GM18907 (cell line): ENCODE data around the gene CD58.
"Not testable (repeated sequence)": the region's sequence is repeated elsewhere in the genome, so short reads cannot be mapped to it uniquely, and the experiment has no call there.

Experiments used
- ATAC-seq: cut with Tn5 transposase; IDR thresholded peaks from one replicate; pipeline ENCODE4 v1.9.1; 2021; ENCODE audit warnings: mild to moderate bottlenecking, moderate library complexity; ENCODE audit not compliant: unreplicated experiment

Gene CD58, protein sequence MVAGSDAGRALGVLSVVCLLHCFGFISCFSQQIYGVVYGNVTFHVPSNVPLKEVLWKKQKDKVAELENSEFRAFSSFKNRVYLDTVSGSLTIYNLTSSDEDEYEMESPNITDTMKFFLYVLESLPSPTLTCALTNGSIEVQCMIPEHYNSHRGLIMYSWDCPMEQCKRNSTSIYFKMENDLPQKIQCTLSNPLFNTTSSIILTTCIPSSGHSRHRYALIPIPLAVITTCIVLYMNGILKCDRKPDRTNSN

DNA sequence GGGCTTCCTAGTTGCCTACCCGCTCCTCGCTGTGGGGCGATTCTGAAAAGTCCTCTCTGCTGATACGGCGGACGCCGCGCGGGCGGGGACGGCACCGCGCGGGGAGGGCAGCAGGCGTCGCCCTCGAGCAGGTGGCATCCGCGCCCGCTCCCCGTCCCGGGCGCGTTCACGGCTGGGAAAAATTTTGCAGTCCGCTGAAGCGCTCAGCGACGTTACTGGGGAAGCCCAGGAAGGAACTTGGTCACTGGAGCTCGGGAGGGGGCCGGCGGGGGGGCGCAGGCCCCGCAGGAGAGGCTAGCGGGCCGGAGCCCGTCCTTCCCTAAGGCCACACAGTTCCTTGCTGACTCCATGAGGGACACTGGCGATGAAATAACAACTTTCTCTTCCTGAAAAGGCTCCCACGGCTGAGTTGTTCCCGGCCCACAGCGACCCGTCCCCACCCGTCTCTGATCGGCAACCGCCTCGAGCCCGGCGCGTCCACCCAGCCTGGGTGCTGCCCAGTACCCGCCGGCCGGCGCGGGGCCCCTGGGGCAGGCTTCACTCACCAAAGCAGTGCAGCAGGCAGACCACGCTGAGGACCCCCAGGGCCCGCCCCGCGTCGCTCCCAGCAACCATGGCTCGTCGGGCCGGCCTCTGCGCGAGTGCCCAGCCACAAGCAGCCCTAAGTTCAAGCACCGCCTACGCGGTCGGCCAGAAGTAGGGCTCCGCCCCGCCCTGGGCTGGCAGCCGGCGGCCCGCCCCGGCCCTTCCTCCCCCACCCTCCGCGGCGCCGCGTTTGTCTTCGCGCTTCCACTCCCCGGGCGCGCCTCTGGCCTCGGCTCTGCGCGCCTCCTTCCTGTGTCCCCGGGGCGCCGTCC, at the start of gene CD58:
CD58 (minus strand) TSS at position 669 of the 857 bp plus-strand sequence; CDS start at position 615, 54 bp downstream.
- ATAC-seq: peak; percentile 71

DNA sequence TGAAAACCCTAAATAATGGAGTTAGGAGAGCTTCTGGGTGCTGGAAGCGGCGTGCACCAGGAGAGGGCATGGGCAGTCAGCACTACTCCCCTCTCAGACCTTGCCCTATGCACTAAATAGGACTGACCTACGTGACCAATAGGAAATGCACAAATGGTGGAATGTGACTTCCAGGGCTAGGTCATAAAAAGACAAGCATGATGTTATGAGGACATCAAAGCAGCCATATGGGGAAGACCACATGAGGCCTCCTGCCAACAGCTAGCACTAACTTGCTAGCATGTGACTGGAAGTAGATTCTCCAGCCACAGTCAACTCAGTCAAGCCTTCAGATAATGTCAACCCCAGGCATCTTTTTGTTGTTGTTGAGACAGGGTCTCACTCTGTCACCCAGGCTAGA, 49.6 kb upstream of the CD58 start:
- ATAC-seq: not testable (repeated sequence)

DNA sequence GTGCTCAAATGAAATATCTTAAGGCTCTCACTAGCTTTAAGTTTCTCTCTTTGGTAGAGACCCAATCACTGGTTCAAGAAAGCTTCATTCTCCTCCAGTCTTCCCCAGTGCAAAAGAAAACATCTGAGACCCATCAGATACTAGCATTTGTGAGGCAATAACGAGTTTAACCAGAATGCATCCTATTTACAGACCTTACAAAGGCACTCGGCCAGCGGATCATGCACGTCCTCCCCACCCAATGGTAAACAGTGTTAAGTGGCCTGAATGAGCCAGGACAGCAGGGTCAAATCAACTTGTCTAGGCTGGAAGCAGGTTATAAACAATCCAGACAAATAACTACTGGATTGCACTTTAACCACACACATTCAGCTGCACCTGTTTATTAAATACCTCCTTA, 48.3 kb upstream of the CD58 start:
- not testable (repeated sequence) for ATAC-seq

DNA sequence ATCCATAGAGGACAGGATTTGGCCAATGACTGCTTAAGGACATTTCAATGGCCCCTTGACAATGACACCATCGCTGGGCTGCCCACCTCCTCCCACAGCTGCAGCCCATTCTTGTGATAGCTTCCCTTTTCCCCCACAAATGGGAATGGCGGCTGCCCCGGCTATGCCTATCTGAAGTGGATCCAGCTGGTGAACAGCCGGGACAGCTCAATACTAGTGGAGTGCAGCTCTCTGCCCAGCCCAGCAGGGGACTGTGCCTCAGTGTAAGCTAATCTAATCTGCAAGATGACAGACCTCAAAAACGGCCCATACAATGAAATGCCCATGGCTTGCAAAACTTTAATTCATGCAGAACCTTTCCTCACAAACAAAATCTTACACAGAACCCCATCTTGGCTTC, 47.0 kb upstream of the CD58 start:
- not testable (repeated sequence) for ATAC-seq

DNA sequence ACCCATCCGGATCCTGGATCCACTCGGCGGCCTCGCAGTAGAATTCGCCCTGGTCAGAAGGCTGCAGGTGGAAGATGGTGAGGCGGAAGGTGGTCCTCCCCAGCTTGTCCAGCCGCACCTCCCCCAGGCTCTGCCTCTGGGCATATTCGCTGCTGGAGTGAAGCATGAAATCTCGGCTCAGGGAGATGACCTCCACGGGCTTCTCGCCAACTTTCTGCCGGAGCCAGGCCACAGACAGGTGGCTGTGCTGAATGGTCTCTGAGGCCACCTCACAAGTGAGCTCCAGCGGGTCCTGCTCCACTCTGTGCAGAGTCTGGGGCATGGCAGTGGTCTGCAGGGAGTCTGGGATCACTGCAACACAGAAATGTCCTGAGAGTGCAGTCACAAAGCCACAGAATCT, 43.0 kb upstream of the CD58 start:
- not testable (repeated sequence) for ATAC-seq

DNA sequence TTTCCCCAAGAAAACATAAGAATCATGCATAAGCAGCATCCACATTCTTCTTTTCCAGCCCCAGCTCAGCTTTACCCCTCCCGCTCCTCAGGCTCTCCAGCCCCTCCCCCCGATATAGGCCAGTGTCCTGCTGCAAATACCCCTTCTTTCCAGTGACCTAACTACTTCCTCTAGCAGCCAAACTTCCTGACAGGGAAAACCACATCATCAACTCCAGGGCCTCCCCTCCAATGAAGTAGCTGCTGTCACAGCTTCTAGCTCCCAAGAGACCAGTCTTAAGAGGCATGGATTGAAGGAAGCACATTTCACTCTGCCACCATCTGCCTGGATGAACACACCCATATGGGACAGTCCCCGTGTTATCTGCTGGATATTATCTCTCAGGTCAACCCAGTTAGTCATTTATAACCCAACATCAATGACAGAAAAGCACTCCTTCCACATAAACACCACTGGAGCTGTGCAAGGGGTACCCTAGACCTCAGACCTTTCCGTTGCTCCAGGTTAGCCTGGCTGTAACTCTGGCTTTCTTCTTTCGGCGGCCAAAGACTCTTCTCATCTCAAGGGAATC, 39.1 kb upstream of the CD58 start:
- not testable (repeated sequence) for ATAC-seq

DNA sequence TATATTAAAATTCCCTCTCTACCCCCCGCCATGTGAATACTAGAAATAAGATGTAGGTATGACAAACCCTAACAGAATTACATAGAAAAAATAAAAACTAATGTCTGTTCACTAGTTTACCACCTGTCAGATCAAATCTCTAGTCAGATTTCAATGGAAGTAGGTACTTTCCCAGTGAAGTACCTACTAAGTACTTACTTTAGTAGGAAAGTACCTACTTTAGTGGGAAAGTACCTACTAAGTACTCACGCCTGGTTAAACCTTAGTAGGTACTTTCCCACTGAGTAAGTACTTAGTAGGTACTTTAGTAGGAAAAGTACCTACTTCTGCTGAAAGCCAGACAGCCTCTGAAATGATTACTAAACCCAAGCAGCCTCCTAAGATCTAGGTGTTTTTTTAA, 38.0 kb upstream of the CD58 start:
- ATAC-seq: not testable (repeated sequence)

DNA sequence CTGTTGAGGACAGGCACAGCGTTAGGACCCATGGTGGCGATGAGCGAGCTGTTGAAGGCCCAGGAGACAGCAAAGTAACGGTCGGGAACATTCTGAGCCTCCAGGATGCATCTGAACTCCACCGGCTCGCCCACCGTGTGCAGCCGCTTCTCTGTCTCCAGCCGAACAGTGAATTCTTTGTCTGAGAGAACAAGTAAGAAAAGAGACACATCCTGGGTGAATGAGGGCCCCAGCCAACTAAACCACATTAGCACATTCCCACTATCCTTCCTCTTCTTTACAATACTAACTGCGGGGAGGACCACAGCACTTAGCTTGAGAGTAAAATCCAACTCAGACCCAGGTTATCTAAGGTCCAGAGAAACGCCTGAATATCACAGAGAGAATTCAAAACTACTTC, 37.3 kb upstream of the CD58 start:
- ATAC-seq: not testable (repeated sequence)

DNA sequence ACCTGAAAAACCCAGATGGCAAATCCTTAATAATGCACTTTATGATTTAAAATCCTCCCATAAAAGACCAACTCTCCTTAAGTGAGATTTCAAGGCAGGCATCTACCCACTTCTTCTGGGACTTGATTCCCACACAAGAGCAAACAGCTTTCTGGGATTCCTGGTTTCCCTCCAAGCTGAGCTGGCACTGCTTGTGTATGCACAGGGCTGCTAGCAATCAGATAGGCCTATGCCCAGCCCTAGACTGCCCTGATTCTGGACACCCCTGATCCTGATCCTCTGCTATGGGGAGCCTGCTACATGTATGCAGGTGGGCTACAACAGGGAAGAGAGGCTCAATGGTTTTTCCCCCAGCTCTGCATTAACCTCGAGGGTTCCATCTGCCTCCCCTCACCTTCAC, 36.6 kb upstream of the CD58 start:
- ATAC-seq: not testable (repeated sequence)

DNA sequence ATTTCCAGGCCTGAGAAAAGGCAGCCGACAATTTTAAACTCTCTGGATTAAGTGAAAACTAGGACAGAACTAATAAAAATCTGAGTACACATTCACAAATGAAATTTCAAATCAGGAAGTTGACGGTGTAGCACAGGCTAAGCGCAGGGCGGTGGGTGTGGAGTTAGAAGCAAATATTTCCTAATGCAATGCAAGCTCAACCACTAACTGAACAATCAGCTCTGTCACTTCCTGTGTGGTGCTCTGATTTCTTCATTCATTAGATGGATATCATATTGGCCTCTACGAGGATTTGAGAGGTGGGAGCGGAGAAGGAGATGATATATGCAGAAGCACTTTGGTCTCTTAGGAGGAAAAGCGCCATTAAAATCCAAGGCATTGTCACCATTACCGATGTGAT, 35.2 kb upstream of the CD58 start:
- not testable (repeated sequence) for ATAC-seq

DNA sequence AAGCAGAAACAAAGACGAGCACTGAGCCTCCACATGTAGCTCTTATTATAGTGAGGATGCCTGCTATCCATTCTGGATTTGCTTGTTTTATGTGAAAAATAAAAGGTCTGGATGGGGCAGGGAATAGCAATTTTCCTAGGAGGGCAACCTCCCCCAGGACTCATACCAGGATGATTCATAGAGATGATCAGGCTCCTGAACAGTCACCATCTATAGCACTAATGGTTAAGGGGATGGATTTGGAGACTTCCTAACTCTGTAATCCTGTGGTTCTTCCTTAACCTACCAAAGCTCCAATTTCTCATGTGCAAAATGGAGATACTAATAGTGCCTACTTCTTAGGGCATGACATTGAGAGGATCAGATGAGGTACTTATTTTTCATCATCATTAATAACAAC, 34.5 kb upstream of the CD58 start:
- no peak for ATAC-seq

DNA sequence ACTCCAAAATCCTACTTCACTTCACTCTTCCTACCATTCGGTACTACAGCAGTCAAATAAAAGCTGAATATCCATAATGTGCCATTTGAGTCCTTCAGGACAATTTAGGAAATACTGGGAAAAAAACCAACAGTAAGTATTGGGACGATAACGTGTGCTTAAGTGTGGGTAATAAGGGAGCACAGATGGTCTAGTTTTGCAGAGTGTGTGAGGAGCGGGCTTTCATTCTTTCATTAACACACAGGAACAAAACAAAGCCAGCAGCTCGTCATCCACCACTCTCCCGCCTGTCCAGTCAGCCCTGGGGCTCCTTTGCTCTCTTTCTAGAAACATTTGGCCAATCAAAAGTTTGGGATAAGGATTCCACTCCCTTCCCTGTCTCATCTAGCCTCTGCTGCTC, 33.6 kb upstream of the CD58 start:
- ATAC-seq: not testable (repeated sequence)

DNA sequence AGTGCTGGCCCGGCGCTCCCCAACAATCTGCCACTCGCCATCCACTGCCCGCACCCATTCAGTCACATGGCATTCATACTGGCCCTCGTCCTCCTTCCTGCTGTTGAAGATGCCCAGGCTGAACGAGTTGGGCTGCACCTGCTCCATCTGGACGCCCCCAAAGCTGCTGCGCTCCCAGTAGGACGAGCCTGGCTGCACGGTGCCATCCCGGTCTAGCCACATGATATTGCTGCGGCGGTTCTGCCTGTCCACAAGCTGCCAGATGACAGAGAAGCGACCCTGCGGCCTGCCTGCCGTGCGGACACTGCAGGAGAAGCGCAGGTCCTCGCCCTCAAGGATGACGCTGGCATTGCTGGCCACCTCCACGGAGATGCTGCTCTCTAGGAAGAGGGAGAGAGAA, 32.8 kb upstream of the CD58 start:
- ATAC-seq: not testable (repeated sequence)

DNA sequence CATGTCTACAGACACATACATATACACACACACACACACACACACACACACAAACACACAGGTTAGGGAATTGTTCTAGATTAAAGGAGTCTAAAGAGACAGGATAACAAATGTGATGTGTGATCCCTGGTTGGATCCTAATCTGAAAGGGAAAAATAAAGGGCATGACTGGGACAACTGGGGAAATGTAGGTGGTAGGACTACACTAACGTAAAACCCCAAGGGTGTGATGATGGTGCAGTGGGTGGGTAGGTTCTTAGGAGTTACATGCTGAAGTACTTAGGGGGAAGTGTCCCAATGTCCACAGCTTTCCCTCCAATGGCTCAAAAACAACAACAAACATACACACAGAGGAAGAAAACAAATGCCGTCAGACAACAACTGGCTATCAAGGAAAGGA, 28.5 kb upstream of the CD58 start:
- ATAC-seq: not testable (repeated sequence)

DNA sequence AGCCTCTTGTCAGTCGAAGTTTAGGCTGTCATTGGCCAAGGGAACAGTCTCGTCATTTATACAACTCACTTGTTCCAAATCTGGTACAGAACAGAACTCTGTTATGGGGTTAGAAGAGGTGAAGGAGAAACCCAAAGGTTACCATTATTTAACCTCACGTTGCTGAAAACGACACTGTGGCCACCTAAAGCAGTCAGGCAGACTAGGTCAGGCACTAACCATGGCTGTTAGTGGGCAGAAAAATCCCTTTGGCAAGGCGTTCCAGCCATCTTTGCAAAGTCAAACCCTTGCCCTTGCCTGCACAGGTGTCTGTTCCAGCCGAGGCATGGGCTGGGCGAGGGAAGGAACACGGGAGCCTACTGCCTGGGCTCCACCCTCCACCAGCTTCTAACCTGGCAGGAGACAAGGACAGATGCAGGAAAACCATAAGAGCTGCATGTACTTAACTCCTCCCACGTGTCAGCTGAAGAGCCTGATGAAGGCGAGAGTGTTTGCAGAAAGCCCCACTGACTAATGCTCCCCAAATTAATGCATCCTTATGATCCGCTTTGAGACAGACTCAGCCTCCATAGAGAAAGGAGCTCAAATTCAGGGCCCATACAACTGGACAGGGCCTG, 27.7 kb upstream of the CD58 start:
- ATAC-seq: not testable (repeated sequence)

DNA sequence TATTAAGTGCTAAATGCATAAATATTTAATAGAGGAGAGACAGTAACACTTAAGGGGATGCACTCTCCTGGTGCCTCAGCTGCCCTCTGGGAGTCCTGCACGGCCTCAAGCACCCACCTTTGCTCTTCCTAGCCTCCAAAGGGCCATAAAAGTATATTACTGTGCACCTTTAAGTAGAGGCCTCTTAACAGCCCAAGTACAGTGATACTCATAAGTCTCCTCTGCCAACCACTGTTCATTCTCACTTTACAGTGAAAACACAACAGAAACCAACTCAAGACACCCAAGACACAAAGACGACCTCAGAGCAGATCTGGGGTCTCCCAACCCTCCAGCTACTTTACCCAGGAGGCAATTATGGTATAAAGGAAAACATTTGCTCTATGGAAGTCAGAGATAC, 26.6 kb upstream of the CD58 start:
- peak; percentile 78 for ATAC-seq

DNA sequence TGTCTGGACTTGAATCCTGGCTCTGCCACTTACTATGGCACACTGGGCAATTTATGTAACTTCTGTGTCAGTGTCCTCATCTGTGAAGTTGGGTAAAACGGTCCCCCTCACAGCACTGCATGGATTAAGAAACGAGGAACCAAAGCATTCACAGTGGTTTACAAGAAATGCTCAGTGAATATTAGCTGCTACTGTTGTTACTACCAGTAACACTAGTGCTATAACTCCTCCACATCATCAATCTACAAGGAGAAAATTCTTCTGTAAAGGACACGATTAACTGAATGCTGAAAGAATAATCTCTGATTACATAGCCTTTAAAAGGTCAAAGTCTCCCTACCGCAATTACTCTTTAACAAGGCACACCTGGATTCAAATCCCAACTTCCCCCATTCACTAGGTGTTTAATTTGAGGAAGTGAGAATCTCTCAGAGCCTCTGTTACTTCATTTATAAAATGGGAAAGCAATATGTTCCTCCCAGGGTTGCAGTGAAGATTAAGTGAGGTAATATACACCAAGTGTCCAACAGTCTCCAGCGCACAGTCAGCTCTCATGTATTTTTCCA, 26.0 kb upstream of the CD58 start:
- not testable (repeated sequence) for ATAC-seq

DNA sequence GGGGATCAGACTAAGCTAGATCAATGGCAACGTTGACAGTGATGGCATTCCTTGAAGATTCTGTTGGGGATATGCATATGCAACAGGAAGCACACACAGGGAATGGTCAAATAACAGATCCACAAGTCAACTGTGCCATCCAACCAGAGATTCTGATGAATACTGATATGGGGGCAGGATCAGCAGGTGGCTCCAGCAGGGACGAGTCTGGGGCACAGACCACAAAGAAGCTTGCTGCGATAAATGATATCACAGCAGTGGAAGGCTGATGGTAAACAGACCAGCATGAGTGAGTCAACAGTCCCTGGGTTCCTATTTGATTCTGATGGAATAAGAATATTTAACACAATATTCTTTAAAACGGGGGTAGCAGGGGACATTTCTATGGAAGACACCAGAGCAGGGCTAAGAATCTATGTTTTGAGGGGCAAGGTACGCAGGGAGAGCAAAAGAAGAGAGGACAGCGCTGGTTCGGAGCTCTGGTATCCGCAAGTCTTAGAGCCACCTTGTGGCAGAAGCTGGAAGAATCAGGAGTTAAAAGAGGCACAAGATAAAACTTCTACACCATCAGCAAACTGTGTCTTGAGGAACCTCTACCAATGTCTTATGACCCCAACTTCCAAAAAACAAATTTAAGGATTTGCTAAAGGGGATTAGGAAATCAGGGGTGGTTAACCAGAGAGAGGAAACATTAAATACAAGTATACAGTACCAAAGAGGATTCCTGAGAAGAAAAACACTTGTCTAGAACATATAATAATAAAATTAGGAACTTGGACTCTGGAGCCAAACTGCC, 25.3 kb upstream of the CD58 start:
- ATAC-seq: peak; percentile 47

DNA sequence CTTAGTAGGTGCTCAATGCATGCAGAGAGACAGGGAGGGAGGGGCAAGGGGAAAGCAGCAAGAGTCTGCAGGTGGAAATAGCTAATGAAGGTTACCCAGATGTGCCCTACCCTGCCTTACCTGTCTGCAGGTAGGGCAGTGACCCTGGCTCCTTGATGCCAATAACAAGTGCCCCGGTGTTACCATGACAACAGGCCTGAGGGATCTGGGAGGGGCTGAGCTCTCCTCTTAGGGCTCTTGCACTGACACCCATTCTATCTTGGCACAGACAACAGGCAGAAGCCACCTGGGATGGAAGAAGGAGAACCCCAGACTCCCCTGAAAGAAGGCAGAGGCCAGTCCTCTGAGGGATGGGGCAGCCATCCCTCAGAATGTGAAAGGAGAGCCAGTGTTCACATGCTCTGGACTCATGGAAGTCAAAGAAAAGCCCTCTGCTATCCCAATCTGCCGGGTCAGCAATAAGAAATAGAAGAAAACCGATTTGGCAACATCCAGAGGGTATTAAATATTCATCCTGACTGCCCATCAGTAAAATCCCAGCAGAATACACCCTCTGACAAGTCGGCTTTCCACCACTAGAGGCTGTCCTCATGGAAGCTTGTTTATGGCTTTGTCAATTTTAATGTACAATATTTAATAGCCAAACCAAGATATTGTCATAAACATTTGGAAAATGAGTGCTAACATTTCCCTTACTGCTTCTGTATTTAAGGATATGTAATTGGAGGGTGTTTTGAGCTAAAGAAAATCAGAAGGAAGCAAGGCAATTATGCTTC, 24.4 kb upstream of the CD58 start:
- ATAC-seq: not testable (repeated sequence)
